NCI-H2107 treated with DMSO at 0.1 percent for 48 hours (cell line): ENCODE results near the gene RAB23.
"Not testable (repeated sequence)": the region's sequence is repeated elsewhere in the genome, so short reads cannot be mapped to it uniquely, and the experiment has no call there.

ENCODE experiments used
- DNase-seq: peaks from one replicate; lab custom pipeline; 2025; ENCODE audit not compliant: unreplicated experiment; lab: John Stamatoyannopoulos, UW

The RAB23 gene

GRCh38 chr6:57243526-57243925 is 21.4 kb upstream of the RAB23 start:
- not testable (repeated sequence) for DNase-seq

DNA sequence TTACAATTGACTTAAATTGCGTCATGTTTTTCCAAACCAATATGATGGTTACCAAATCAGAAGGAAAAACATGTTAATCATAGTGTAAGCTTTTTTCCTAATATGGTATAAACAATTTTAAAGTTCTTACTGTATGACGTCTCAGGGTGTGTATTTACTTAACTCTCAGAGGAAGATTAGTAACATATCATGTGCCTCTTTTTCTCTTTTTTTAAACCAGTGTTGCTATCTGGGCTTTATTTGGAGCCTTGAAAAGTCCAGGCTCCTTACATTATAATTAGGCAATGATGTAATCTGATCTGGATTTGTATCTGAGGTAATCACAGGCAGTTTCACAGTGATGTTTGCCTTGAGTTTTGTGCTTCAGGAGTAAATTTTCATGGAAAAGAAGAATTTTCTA is 20.4 kb upstream of the RAB23 start:
- DNase-seq: no peak

GRCh38 chr6:57226221-57226620 is 4.1 kb upstream of the RAB23 start:
- DNase-seq: no peak

DNA sequence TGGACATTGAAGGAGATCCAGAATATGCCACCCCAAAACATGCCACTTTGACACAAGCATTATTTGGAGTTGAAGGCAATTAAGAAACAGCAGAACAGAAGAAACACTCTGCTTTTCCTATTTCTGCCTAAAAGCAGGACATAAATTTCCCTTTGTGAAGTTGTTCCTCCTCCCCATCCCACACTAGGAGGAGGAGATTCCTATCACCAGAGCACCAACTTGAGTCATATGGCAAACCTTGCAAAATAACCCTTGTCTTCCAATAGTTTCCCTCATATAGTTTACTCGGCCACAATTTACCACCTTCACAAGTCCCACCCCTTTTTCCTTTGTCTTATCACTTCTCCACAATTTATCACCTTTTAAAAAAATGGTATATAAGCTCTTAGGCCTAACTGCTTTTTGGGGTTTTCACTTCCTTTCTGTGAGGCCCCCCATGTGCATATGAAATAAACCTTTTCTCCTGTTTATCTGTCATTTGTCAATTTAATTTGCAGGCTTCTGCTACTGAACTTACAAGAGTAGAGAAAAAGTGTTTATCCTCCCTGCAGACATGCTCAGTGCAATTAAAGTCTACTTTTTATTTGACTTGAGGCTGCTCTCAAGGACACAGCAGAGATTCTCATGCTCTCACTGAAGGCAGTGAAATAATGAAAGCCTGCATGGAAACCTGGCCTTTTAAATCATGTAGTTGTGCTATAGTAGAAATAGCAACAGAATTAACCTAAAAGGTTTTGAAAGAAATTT is 2.8 kb upstream of the RAB23 start:
- no peak for DNase-seq

DNA sequence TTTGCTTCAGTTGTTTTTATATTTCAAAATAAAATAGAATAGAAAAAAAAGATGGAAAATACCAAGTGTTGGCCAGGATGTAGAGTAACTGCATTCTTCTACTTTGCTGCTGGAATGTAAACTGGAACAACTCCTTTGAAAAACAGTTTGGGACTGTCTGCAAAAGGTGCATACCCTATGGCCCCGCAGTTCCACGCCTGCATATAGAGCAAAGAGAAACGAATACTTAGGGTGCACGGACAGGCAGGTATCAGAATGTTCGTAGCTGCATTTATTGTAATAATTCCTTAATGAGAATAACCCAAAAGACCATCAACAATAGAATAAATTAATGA is 603 bp upstream of the RAB23 start:
- no peak for DNase-seq

DNA sequence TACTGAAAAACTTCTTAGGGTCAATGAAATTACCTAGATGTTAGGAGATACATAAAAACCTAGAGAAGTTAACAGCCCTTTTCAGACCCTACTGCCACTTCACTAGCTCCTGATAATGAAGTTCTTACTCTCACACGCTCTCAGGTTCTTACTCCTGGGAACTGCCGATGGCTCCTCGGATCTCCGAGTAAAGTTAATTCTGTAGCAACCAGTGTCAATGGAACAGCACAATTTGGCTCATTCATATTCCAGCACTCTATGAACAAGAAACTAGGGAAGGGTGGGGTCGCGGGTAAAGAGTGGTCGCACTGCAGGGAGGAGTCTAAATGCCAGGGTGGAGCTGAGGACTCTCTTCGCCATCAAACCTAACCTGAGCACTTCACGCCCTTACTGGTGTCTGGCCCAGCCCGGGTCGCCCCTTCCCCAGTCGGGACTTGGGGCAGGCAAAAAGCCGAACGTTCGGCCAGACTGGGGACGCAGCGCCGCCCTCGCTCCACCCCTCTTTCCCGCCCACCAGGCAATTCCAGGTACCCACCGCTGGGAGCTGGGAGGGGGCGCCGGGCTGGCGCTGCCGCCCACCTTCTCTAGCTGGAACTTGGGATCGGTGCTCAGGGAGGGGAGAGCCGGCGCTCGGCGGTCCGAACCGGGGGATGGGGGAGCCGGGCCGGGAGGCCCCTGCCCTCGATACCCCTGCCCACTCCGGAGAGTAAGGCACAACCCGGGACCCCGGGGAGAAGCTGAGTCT is 744 bp downstream of the RAB23 start:
- DNase-seq: no peak

DNA sequence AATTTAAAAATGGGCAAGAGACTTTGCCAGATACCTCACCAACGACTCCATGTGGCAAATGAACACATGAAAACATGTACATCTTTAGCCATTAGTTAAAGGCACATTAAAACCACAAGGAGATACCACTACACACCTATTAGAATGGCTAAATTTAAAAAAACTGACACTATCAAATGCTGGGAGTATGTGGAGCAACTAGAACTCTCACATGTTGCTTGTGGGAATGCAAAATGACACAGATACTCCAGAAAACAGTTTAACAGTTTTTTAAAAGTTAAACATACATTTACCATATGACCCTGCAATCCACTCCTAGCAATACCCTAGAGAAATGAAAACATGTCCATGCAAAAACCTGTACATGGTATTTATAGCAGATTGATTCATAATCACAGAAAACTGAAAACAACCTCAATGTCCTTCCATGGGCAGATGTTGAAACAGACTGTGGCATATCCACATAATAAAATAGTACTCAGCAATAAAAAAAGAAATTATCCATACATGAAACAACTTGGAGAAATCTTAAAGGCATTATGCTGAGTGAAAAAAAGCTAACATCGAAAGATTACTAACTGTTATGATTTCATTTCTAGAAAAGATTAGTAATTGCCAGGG is 1.9 kb downstream of the RAB23 start:
- DNase-seq: no peak

GRCh38 chr6:57217270-57217669 is 4.8 kb downstream of the RAB23 start:
- DNase-seq: no peak

DNA sequence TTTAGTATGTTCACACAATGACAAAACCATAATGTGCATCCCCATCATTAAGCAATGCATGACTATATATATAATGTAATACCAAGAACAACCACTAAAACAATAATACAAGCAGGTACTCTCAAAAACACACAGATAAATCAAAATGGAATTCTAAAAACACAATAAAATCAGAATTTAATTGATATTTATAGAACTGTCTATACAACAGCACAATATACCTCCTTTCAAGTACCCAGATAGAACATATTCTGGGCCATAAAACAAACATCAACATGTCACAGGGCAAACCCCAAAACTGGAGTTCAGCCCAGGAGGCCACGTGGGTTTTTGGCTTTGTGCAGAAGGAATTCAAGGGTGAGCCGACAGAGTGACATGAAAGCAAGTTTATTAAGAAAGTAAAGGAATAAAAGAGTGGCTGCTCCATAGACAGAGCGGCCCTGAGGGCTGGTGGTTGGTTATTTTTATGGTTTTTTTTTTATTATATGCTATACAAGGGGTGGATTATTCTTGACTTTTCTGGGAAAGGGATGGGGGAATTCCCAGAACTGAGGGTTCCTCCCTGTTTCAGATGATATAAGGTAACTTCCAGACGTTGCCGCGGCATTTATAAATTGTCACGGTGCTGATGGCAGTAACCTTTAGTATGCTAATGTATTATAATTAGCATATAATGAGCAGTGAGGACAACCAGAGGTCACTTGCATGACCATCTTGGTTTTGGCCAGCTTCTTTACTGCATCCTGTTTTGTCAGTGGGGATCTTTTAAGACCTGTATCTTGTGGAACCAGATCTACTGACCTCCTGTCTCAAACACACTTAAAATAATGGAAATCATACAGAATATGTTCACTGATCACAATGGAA is 5.6 kb downstream of the RAB23 start:
- DNase-seq: no peak

- no peak for DNase-seq
Measured at GRCh38 chr6:57215260-57215659, 6.8 kb downstream of the RAB23 start.

DNA sequence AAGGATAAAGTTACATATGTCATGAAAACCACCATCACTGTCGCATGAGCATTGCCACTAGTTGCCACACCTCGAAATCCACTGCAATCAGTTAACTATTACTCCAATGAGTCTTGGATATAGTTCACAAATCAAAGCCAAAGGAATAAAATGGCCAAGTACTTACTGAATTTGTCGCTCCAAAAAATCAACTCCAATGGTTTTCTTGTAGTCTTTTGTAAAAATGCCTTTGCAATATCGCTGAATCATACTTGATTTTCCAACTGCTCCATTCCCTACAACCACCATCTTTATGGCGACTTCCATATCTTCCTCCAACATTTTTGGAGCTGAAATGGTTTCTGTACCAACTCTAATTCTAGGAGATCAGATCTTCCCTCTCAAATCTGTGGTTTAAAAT is 12.0 kb downstream of the RAB23 start:
- no peak for DNase-seq

GRCh38 chr6:57209030-57209429 is 13.1 kb downstream of the RAB23 start:
- no peak for DNase-seq

- DNase-seq: no peak
Measured at GRCh38 chr6:57207872-57208271, 14.2 kb downstream of the RAB23 start.

DNA sequence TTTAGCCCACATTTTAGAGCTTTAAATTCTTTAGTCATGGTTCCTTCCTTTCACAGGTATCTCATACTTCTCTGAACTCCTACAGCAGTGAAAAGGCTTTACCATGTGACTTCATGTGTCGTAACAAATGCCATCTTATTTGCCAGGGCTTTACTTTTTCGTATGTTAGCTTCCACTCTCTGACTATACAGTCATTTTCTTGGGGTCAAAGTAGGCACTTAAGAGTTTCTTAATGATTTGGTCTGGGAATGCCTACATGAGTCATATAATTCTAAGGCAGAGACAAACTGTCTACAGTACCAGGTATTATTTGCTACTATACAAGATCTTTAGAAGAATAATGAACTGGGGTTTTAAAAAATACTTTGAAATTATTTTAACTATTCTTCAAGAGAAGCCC is 15.0 kb downstream of the RAB23 start:
- no peak for DNase-seq

GRCh38 chr6:57205550-57206328 is 16.4 kb downstream of the RAB23 start:
- DNase-seq: no peak

GRCh38 chr6:57201718-57202117 is 20.4 kb downstream of the RAB23 start:
- no peak for DNase-seq

- no peak for DNase-seq
Measured at GRCh38 chr6:57198926-57199636, 23.0 kb downstream of the RAB23 start.

DNA sequence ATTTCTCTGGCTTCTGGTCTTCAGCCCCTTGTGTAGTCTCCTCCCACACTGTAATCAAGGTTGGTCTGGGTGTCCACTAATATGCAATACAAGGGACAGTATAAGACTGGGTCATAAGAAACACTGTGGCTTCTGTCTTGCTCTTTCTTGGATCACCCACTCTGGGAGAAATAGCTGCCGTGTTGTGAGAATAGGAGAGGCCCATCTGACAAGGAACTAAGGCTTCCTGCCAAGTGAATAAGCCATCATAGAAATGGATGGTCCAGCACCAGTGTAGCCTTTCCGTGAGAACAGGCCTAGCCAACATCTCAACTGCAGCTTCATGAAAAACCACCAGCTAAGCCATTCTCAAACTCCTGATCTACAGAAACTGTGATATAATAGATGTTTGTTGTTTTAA is 26.6 kb downstream of the RAB23 start:
- DNase-seq: no peak

DNA sequence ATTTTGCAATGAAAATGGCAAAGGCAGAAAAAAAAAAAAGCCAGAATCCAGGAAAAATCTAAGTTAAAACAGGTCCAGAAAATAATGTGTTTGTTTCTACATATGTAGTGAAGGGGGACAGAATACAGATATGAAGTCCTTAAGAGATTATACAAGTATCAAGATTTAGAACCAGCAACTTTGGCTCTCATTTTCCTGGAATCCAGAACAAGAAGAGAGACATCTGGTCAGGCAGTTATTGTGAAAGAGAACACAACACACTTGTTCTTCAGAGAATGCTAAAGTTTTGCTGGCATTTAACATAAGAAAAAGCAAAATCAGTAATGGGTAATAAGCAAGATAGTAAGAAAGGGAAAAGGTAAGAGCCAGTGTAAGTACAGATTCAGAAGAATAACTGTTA is 28.9 kb downstream of the RAB23 start:
- no peak for DNase-seq

- DNase-seq: no peak
Measured at GRCh38 chr6:57190140-57190539, 32.0 kb downstream of the RAB23 start.
